OCI-LY7 (cell line): ENCODE measurements around the gene SDCCAG8.

Experiments
- EZH2phosphoT487 ChIP-seq: fragments of 200-600 bp; sonication (generic); IDR thresholded peaks from 2 replicates; pipeline ENCODE4 v1.6.1; 2018; ENCODE audit warnings: low read depth, borderline replicate concordance, mild to moderate bottlenecking, mixed run types, antibody characterized with exemption, low read length, moderate library complexity, mixed read lengths
- TF ChIP-seq, protein P1 (sequence below): fragments of 200-600 bp; sonication (generic); conservative IDR thresholded peaks from 2 replicates; pipeline ENCODE4 v1.5.1; 2014; ENCODE audit warnings: mild to moderate bottlenecking, antibody characterized with exemption, low read length, moderate library complexity, mixed read lengths

DNA sequence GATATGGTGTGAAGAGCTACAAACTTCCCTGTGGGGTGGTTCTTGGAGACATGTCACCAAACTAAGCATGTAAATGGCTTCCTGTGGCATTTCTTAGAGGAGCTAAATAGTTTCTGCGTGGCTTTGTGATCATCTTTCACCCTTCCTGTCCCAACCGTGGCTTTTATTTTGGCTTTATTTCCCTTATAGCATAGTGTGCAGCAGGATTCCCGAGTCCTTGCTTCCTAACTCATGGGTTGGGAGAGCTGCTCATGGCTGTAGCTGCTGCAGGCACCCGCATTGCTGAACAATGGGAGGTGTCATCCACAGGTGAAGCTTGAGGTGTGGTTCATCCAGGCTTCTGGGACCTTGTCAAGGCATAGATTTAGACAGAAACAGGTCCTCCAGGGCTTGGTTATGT lies 192.0 kb downstream of the SDCCAG8 start:
- TF ChIP-seq, protein P1, sequence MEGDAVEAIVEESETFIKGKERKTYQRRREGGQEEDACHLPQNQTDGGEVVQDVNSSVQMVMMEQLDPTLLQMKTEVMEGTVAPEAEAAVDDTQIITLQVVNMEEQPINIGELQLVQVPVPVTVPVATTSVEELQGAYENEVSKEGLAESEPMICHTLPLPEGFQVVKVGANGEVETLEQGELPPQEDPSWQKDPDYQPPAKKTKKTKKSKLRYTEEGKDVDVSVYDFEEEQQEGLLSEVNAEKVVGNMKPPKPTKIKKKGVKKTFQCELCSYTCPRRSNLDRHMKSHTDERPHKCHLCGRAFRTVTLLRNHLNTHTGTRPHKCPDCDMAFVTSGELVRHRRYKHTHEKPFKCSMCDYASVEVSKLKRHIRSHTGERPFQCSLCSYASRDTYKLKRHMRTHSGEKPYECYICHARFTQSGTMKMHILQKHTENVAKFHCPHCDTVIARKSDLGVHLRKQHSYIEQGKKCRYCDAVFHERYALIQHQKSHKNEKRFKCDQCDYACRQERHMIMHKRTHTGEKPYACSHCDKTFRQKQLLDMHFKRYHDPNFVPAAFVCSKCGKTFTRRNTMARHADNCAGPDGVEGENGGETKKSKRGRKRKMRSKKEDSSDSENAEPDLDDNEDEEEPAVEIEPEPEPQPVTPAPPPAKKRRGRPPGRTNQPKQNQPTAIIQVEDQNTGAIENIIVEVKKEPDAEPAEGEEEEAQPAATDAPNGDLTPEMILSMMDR = no peak
- no peak for TF ChIP-seq EZH2phosphoT487
